Vagina (tissue), 2 donors: ENCODE data around the gene RAB20. TPM values are rescaled to one million over a fixed set of nuclear protein-coding genes. Genes with fewer than 3 reads are reported as not detected.

Experiments
- DNase-seq, 2 donors: peaks; one replicate each; pipeline ENCODE4 v3.0.0-alpha.2; 2017; ENCODE audit errors: extremely low spot score in 2 of 2
- H3K27ac ChIP-seq: fragments of 200-600 bp; sonication (generic); one replicate; pipeline ENCODE4 v1.5.1; 2019
- H3K27me3 ChIP-seq: fragments of 200-600 bp; sonication (generic); one replicate; pipeline ENCODE4 v1.5.1; 2019
- H3K36me3 ChIP-seq, 2 donors: fragments of 200-600 bp; sonication (generic); one replicate each; pipeline ENCODE4 v1.5.1; 2017 to 2019
- H3K4me1 ChIP-seq: fragments of 200-600 bp; sonication (generic); one replicate; pipeline ENCODE4 v1.5.1; 2019
- H3K4me3 ChIP-seq, 2 donors: fragments of 200-600 bp; sonication (generic); 1 replicate in 1 of 2; 2 replicates in 1 of 2; pipeline ENCODE4 v1.5.1; 2016 to 2019
- H3K9me3 ChIP-seq: fragments of 200-600 bp; sonication (generic); one replicate; pipeline ENCODE4 v1.5.1; 2019
- CTCF ChIP-seq, 3 experiments: fragments of 450-650 bp in 2 of 3; fragments of 200-600 bp in 1 of 3; sonication (generic) in 1 of 3; IDR thresholded peaks; one replicate each; pipeline ENCODE4 v1.5.1; 2017 to 2019; ENCODE audit warnings: antibody characterized with exemption in 3 of 3, mild to moderate bottlenecking in 2 of 3, moderate library complexity in 2 of 3
- POLR2A ChIP-seq, 2 donors: fragments of 450-650 bp; IDR thresholded peaks; one replicate each; pipeline ENCODE4 v1.6.1; 2017; ENCODE audit warnings: antibody characterized with exemption in 2 of 2, mild to moderate bottlenecking in 2 of 2, moderate library complexity in 2 of 2
- POLR2AphosphoS5 ChIP-seq, 2 donors: sonication (generic); formaldehyde crosslinking; IDR thresholded peaks; one replicate each; pipeline ENCODE4 v1.9.0; 2017; ENCODE audit warnings: antibody characterized with exemption in 2 of 2, mild to moderate bottlenecking in 2 of 2, low read depth in 1 of 2; ENCODE audit not compliant: insufficient read depth in 1 of 2
- intact Hi-C: fragments of 100-400 bp; cut with DNase I; formaldehyde crosslinking; loops from one replicate; pipeline ENCODE4 v1.15.1; 2023
- total RNA-seq: library from RNA; depleted of rRNA; stranded (reverse); fragments of >200 nt; gene quantifications from one replicate; pipeline ENCODE4 v1.2.3, GENCODE V29; 2016

RAB20 gene
- total RNA-seq, 1 donor from 2014 or later = 15.2 TPM

- intact Hi-C loops = no loop called here
- TF ChIP-seq POLR2A (IDR thresholded peaks at IDR 0.05) (no peak), CTCF (IDR thresholded peaks at IDR 0.05) (no peak), POLR2AphosphoS5 (IDR thresholded peaks at IDR 0.05; ENCODE audit: insufficient read depth in 1 of 2, low read depth in 1 of 2) (no peak)
- H3K4me3 ChIP-seq = no peak overlapping the region
- H3K27me3 ChIP-seq = no peaks in the 10 kb centered on the region
- no peak overlapping the region for H3K27ac ChIP-seq
- no peak for DNase-seq
- no peaks in the 10 kb centered on the region for H3K36me3 ChIP-seq
- H3K9me3 ChIP-seq = no peaks in the 10 kb centered on the region
- H3K4me1 ChIP-seq = peaks cover 16% of the 10 kb centered on the region
Observed at GRCh38 chr13:110518226-110518525, 43.3 kb downstream of the RAB20 start.

- H3K4me1 ChIP-seq = peaks cover 16% of the 10 kb centered on the region
- no peak overlapping the region for H3K27ac ChIP-seq
- no peaks in the 10 kb centered on the region for H3K9me3 ChIP-seq
- no peaks in the 10 kb centered on the region for H3K27me3 ChIP-seq
- peaks cover 0 to under 1% of the 10 kb centered on the region in 2 donors for H3K36me3 ChIP-seq
- intact Hi-C loops = no loop called here
- DNase-seq = no peak
- TF ChIP-seq POLR2A (IDR thresholded peaks at IDR 0.05) (no peak), CTCF (IDR thresholded peaks at IDR 0.05) (no peak), POLR2AphosphoS5 (IDR thresholded peaks at IDR 0.05; ENCODE audit: insufficient read depth in 1 of 2, low read depth in 1 of 2) (no peak)
- H3K4me3 ChIP-seq = no peak overlapping the region
Observed at GRCh38 chr13:110517505-110518225, 43.9 kb downstream of the RAB20 start.

GRCh38 chr13:110516500-110516899 is 45.0 kb downstream of the RAB20 start:
- no peak overlapping the region for H3K27ac ChIP-seq
- no peak for DNase-seq
- H3K36me3 ChIP-seq = peaks cover 0 to 12% of the 10 kb centered on the region in 2 donors
- no peak for TF ChIP-seq POLR2A (IDR thresholded peaks at IDR 0.05)
- TF ChIP-seq CTCF (IDR thresholded peaks at IDR 0.05) = no peak
- no peak for TF ChIP-seq POLR2AphosphoS5 (IDR thresholded peaks at IDR 0.05; ENCODE audit: insufficient read depth in 1 of 2, low read depth in 1 of 2)
- H3K9me3 ChIP-seq = no peaks in the 10 kb centered on the region
- H3K27me3 ChIP-seq = no peaks in the 10 kb centered on the region
- intact Hi-C loops = no loop called here
- no peak overlapping the region for H3K4me3 ChIP-seq
- peaks cover 14% of the 10 kb centered on the region for H3K4me1 ChIP-seq

- TF ChIP-seq CTCF (IDR thresholded peaks at IDR 0.05) (no peak), POLR2A (IDR thresholded peaks at IDR 0.05) (no peak), POLR2AphosphoS5 (IDR thresholded peaks at IDR 0.05; ENCODE audit: insufficient read depth in 1 of 2, low read depth in 1 of 2) (no peak)
- no peak for DNase-seq
- H3K9me3 ChIP-seq = no peaks in the 10 kb centered on the region
- H3K4me1 ChIP-seq = no peaks in the 10 kb centered on the region
- no peak overlapping the region for H3K27ac ChIP-seq
- no peak overlapping the region for H3K4me3 ChIP-seq
- intact Hi-C loops = no loop called here
- peaks cover 0 to 20% of the 10 kb centered on the region in 2 donors for H3K36me3 ChIP-seq
- no peaks in the 10 kb centered on the region for H3K27me3 ChIP-seq
Observed at GRCh38 chr13:110512198-110512740, 49.3 kb downstream of the RAB20 start.

GRCh38 chr13:110511509-110512181 is 49.9 kb downstream of the RAB20 start:
- TF ChIP-seq CTCF (IDR thresholded peaks at IDR 0.05) = no peak
- no peak for TF ChIP-seq POLR2A (IDR thresholded peaks at IDR 0.05)
- TF ChIP-seq POLR2AphosphoS5 (IDR thresholded peaks at IDR 0.05; ENCODE audit: insufficient read depth in 1 of 2, low read depth in 1 of 2) = no peak
- H3K36me3 ChIP-seq = peaks cover 0 to 20% of the 10 kb centered on the region in 2 donors

More at GRCh38 chr13:110511509-110512181, 49.9 kb downstream of the RAB20 start:
- DNase-seq = no peak
- Histone ChIP-seq H3K27ac (no peak overlapping the region), H3K4me1 (no peaks in the 10 kb centered on the region), H3K9me3 (no peaks in the 10 kb centered on the region), H3K4me3 (no peak overlapping the region), H3K27me3 (no peaks in the 10 kb centered on the region)
- intact Hi-C loops = no loop called here
